ENCODE results near the gene SLC35B4.

SLC35B4 gene

GRCh38 chr7:134290286-134290685 lies 26.4 kb downstream of the SLC35B4 start:
- no peak for DNase-seq (ENCODE audit: low read depth)

DNA sequence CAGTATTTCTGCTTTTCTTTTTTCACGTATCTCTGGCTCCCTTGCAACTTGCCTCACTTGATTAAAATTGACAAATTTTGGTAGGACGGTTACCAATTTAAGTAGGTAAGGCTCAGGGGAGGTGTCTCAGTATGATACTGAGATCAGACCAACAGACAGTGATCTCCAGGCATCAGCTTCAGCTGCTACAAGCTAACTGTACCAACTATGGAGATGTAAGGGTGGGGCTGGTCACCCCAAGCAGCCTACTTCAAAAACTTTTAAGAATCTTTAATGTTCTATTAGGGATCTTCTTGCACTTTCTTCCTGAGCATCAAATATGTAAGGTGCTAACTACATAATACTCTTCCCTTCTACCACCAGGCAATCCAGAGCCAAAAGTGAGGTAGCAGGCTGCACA lies 26.9 kb downstream of the SLC35B4 start:
- no peak for DNase-seq (ENCODE audit: low read depth)

DNA sequence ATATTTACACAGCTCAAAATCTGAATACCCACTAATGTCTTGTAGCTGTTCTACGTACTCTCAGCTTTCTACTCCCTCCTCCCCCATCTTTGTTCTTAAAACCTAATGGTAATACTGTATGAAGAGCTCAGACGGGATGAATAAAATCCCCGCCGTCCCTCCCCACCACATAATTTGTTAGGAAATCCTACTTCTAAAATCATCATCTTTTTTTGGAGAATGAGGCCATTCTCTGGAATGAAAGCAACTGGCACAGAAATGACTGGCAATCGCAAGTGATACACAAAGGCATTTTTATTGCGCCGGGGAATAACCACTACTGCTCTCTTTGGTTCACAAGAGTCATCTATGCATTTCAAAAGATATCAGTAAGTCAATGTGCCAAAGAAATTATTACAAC lies 27.3 kb downstream of the SLC35B4 start:
- no peak for DNase-seq (ENCODE audit: low read depth)

DNA sequence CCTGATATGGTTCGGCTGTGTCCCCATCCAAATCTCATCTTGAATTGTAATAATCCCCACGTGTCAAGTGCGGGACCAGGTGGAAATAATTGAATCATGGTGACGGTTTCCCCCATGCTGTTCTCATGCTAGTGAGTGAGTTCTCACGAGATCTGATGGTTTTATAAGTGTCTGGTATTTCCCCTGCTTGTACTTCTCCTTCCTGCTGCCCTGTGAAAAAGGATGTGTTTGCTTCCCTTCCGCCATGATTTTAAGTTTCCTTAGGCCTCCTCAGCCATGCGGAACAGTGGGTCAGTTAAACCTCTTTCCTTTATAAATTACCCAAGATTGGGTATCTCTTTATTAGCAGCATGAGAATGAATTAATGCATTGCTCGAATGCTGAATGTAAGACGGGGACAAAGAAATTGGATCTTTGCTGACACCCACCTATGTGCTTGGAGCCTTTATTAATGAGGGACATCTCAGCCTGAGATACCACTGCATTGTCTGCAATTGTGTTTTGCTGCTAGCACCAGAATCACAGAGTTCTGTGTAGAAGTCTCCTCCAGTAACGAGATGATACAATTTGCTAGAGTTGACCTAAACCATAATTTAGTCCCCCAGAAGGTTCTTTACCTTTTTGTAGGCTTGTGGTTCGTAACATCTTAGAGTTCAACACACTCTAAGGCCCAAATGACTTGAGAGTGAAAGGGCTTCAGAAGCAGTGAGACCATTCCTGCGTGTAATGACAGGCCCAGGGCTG lies 28.6 kb downstream of the SLC35B4 start:
- no peak for DNase-seq (ENCODE audit: low read depth)

- DNase-seq (ENCODE audit: low read depth) = no peak
Measured at GRCh38 chr7:134284952-134285351, 31.8 kb downstream of the SLC35B4 start.

GRCh38 chr7:134284011-134284410 lies 32.7 kb downstream of the SLC35B4 start:
- DNase-seq (ENCODE audit: low read depth) = no peak

DNA sequence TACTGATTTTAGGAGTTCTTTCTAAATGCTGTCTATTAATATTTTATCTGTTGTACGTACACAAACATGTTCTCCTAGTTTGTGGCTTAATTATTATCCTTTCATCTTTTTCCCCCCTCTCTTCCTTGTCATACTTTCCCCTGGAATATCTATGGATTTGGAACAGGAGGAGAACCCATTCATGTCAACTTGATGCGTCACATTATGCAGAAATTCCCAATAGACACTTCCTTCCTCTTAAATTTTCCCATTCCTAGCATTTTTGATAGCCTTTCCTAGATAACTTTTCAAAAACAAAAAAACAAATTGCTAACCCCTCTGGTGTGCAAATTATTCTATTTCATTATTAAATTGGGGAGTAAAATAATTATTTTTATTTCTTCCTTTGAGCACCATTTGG lies 36.2 kb downstream of the SLC35B4 start:
- DNase-seq (ENCODE audit: low read depth) = no peak

- DNase-seq (ENCODE audit: low read depth) = no peak
Measured at GRCh38 chr7:134279898-134280297, 36.8 kb downstream of the SLC35B4 start.

DNA sequence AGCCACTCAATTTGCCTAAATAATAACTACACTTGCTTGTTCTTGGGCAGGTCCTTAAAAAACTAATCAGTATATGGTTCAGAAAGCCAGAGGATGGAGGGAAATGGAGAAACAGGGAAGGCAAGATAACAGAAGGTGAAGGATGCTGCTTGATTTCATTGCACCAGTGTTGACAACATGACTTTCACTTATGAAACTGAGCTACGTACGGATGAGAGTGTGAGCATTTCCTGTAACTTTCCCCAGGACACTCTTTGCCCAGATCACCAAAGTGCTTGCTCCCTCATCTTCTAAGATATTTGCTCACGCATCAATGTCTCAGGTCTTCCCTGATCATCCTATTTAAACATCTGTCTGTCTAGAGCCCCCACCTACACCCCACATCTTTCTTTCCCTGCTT lies 37.4 kb downstream of the SLC35B4 start:
- DNase-seq (ENCODE audit: low read depth) = no peak

DNA sequence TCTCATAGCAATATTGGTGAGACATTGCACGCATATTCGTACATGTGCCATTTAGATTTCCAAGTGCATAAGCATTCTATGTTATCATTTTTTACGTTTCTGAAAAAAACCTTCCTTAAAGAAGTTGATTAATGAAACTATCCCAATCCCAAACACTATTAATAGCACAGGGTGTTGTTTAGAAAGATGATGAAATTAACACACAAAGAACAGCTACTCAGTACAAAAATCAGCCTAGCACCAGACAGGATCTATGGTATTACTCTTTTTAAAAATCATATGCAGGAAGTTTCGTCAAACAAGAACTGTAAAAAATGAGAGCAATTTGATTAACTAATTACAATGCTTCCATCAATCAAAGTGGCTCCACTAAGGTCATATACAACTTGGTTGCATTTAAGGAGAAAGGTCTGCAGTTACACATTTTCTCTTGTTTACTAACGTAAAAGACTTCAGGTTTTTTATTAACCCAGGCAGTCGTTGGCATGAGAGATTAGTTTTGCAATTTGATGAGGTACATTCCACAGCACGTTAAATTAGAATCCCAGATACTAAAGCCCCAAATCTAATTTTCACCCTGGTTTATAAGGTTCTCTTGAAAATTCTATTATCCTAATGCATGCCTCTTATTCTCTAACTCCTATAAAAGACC lies 38.1 kb downstream of the SLC35B4 start:
- no peak for DNase-seq (ENCODE audit: low read depth)

DNA sequence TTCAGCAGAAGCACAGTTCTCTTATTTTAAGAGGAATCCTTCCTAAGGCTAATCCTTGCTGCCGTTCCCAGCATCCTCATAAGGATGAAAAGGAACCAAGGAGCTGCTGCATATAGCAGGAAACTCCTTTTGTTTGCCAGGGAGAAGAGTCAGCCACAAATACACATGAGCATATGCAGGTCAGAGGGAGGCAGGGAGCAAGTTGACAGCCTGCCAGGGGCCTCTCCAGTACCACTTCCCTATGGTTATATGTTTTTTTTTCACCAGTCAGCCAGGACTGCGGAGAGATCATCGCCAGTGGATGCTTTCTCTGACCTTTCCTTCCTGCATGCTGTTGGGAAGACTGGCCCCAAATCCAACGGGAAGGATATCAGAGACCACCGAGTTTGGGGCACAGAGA lies 39.8 kb downstream of the SLC35B4 start:
- no peak for DNase-seq (ENCODE audit: low read depth)

GRCh38 chr7:134262322-134262721 lies 54.4 kb downstream of the SLC35B4 start:
- DNase-seq (ENCODE audit: low read depth) = no peak

DNA sequence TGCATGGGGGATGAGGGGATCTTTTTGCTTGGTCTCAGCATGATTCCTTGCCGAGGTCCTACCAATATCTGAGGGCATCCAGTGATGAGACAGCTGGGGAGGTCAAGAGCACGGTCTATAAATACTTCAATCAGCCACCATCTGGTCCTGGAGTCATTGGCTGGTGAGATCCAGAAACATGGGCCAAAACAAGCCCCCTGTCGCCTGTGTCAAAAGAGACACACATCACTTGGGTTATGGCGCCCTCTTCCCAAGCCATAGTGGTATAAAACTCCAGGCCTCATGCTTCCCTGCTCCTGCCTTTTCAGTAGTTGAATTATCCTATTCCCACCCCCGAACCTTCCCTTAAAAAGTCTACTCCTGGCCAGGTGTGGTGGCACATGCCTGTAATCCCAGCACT lies 60.9 kb downstream of the SLC35B4 start:
- DNase-seq (ENCODE audit: low read depth) = no peak

GRCh38 chr7:134254311-134254710 lies 62.4 kb downstream of the SLC35B4 start:
- no peak for DNase-seq (ENCODE audit: low read depth)

DNA sequence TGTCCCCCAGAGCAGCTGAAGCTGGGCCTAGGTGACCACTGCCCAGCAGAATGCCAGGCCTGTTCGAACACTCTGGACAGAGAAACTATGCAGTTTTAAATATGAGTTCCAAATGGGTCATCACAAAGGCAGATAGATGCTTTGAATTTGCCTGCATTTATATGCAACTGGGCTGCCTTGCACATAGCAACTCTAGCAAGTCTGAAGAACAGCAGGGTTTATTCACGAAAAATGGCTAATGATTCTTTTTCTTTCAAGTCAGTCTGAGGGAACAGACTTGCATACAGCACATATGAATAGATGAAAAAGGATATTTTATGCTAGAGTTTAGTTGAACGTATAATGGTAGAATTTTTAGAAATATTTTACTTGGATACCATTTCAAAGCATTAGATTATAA lies 68.5 kb downstream of the SLC35B4 start:
- DNase-seq (ENCODE audit: low read depth) = no peak

DNA sequence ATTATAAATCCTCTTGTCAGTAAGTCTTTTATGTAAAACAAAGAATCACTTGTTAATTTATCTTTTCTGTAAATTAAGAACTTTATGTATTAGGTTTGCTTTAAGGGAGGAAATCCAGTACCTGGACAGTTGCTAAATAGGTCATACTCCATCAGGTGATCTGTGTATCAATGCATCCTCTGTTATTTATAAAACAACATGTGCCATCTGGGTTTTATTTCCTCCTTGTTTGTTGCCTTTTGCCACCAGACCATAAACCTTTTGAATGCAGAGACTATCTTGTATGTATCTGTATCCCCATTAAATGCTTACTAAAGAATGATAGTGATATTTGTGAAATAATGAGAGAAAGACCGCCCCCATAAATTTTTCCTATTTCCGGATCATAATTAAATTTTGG lies 70.0 kb downstream of the SLC35B4 start:
- no peak for DNase-seq (ENCODE audit: low read depth)

- no peak for DNase-seq (ENCODE audit: low read depth)
Measured at GRCh38 chr7:134246347-134246746, 70.4 kb downstream of the SLC35B4 start.

DNA sequence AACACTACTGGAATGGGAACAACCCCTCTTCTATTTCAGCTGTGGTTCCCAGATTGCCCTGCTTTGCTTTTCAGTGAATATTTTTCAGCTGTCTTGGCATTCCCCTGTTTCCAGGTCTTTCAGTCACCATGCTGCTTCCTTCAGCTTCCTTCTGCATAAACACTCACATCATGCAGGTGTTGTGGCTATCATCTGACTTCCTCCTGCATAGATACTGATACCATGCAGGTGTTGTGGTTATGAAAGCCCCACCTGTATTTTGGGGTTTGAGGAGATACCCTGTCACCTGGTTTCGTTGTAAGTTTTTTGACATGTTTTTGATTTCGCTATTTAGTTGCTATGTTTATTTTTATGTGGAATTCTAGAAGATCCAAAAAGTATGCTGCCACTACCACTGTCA lies 71.5 kb downstream of the SLC35B4 start:
- no peak for DNase-seq (ENCODE audit: low read depth)
